Lower leg skin (tissue), 3 donors: ENCODE measurements around the gene SLC25A23.

ENCODE experiments used
- CTCF ChIP-seq, 3 donors: fragments of 450-650 bp; IDR thresholded peaks; one replicate each; pipeline ENCODE4 v1.5.1; 2016; ENCODE audit warnings: antibody characterized with exemption in 3 of 3, mild to moderate bottlenecking in 3 of 3, moderate library complexity in 2 of 3
- POLR2A ChIP-seq, 2 donors: fragments of 450-650 bp; IDR thresholded peaks; one replicate each; pipeline ENCODE4 v1.6.1; 2016 to 2017; ENCODE audit warnings: antibody characterized with exemption in 2 of 2, mild to moderate bottlenecking in 1 of 2, moderate library complexity in 1 of 2

GRCh38 chr19:6393074-6393982 lies 66.3 kb downstream of the SLC25A23 start, which contains the start of gene GTF2F1:
- TF ChIP-seq CTCF (IDR thresholded peaks at IDR 0.05) (no peak), POLR2A (IDR thresholded peaks at IDR 0.05) (no peak)
